Measurements from ENCODE around the gene GDPGP1. TPM values are rescaled to one million over a fixed set of nuclear protein-coding genes. Genes with fewer than 3 reads are reported as not detected.
"Not testable (repeated sequence)": the region's sequence is repeated elsewhere in the genome, so short reads cannot be mapped to it uniquely, and the experiment has no call there.

Gene GDPGP1
- total and polyA plus RNA-seq, 2 donors: 3.6 to 6.6 TPM

GRCh38 chr15:90268415-90268814 lies 34.4 kb downstream of the GDPGP1 start:
- Histone ChIP-seq H3K36me3 (ENCODE audit: insufficient read depth) (peaks cover 9% of the 10 kb centered on the region), H3K4me1 (ENCODE audit: insufficient read depth) (peaks cover 1% of the 10 kb centered on the region), H3K27ac (ENCODE audit: low read depth) (no peak overlapping the region), H3K4me3 (ENCODE audit: low read depth, low read length) (no peak overlapping the region)
- 35% methylated on average over 1 of the region's 1 CpG for whole genome bisulfite sequencing
- DNase-seq (ENCODE audit: extremely low spot score): no peak

- H3K36me3 ChIP-seq (ENCODE audit: insufficient read depth): peaks cover 9% of the 10 kb centered on the region
- H3K4me3 ChIP-seq (ENCODE audit: low read depth, low read length): no peak overlapping the region
- no peak for DNase-seq (ENCODE audit: extremely low spot score)
- WGBS: 88% methylated on average over 10 of the region's 10 CpGs
- peaks cover 1% of the 10 kb centered on the region for H3K4me1 ChIP-seq (ENCODE audit: insufficient read depth)
- H3K27ac ChIP-seq (ENCODE audit: low read depth): no peak overlapping the region
Measured at GRCh38 chr15:90270502-90271150, 36.6 kb downstream of the GDPGP1 start.

- peaks cover 9% of the 10 kb centered on the region for H3K36me3 ChIP-seq (ENCODE audit: insufficient read depth)
Measured at GRCh38 chr15:90271459-90272166, 37.6 kb downstream of the GDPGP1 start.

GRCh38 chr15:90278467-90278866 lies 44.5 kb downstream of the GDPGP1 start:
- H3K27ac ChIP-seq (ENCODE audit: low read depth); H3K36me3 ChIP-seq (ENCODE audit: insufficient read depth): not testable (repeated sequence)
- 97% methylated on average over 12 of the region's 12 CpGs for WGBS

More at GRCh38 chr15:90271459-90272166, 37.6 kb downstream of the GDPGP1 start:
- H3K27ac ChIP-seq (ENCODE audit: low read depth): no peak overlapping the region
- no peak overlapping the region for H3K4me3 ChIP-seq (ENCODE audit: low read depth, low read length)
- no peak for DNase-seq (ENCODE audit: extremely low spot score)
- H3K4me1 ChIP-seq (ENCODE audit: insufficient read depth): peaks cover 1% of the 10 kb centered on the region
- 74% methylated on average over 7 of the region's 7 CpGs for WGBS

GRCh38 chr15:90280743-90281142 lies 46.7 kb downstream of the GDPGP1 start:
- not testable (repeated sequence) for H3K4me1 ChIP-seq (ENCODE audit: insufficient read depth); DNase-seq (ENCODE audit: extremely low spot score); H3K27ac ChIP-seq (ENCODE audit: low read depth); H3K36me3 ChIP-seq (ENCODE audit: insufficient read depth); H3K4me3 ChIP-seq (ENCODE audit: low read depth, low read length)
- WGBS: 91% methylated on average over 5 of the region's 5 CpGs

More at GRCh38 chr15:90278467-90278866, 44.5 kb downstream of the GDPGP1 start:
- H3K4me1 ChIP-seq (ENCODE audit: insufficient read depth); H3K4me3 ChIP-seq (ENCODE audit: low read depth, low read length); DNase-seq (ENCODE audit: extremely low spot score): not testable (repeated sequence)

GRCh38 chr15:90281637-90282036 lies 47.6 kb downstream of the GDPGP1 start:
- 78% methylated on average over 6 of the region's 6 CpGs for WGBS
- not testable (repeated sequence) for H3K4me1 ChIP-seq (ENCODE audit: insufficient read depth); H3K36me3 ChIP-seq (ENCODE audit: insufficient read depth); H3K27ac ChIP-seq (ENCODE audit: low read depth); DNase-seq (ENCODE audit: extremely low spot score); H3K4me3 ChIP-seq (ENCODE audit: low read depth, low read length)

GRCh38 chr15:90286678-90287077 lies 52.7 kb downstream of the GDPGP1 start:
- no peak overlapping the region for H3K4me3 ChIP-seq (ENCODE audit: low read depth, low read length)
- DNase-seq (ENCODE audit: extremely low spot score): no peak
- no peaks in the 10 kb centered on the region for H3K36me3 ChIP-seq (ENCODE audit: insufficient read depth)
- H3K4me1 ChIP-seq (ENCODE audit: insufficient read depth): no peaks in the 10 kb centered on the region
- no peak overlapping the region for H3K27ac ChIP-seq (ENCODE audit: low read depth)

GRCh38 chr15:90287101-90287500 lies 53.1 kb downstream of the GDPGP1 start:
- no peak overlapping the region for H3K4me3 ChIP-seq (ENCODE audit: low read depth, low read length)
- WGBS: 39% methylated on average over 5 of the region's 5 CpGs
- H3K27ac ChIP-seq (ENCODE audit: low read depth): no peak overlapping the region
- no peak for DNase-seq (ENCODE audit: extremely low spot score)
- no peaks in the 10 kb centered on the region for H3K4me1 ChIP-seq (ENCODE audit: insufficient read depth)
- H3K36me3 ChIP-seq (ENCODE audit: insufficient read depth): no peaks in the 10 kb centered on the region

- DNase-seq (ENCODE audit: extremely low spot score): no peak
Measured at GRCh38 chr15:90287946-90288345, 53.9 kb downstream of the GDPGP1 start.

GRCh38 chr15:90291679-90292356 lies 57.8 kb downstream of the GDPGP1 start:
- no peak overlapping the region for H3K27ac ChIP-seq (ENCODE audit: low read depth)
- no peak for DNase-seq (ENCODE audit: extremely low spot score)
- no peak overlapping the region for H3K4me3 ChIP-seq (ENCODE audit: low read depth, low read length)
- 86% methylated on average over 16 of the region's 16 CpGs for WGBS
- no peaks in the 10 kb centered on the region for H3K4me1 ChIP-seq (ENCODE audit: insufficient read depth)
- H3K36me3 ChIP-seq (ENCODE audit: insufficient read depth): no peaks in the 10 kb centered on the region

More at GRCh38 chr15:90287946-90288345, 53.9 kb downstream of the GDPGP1 start:
- WGBS: 91% methylated on average over 6 of the region's 6 CpGs
- Histone ChIP-seq H3K4me3 (ENCODE audit: low read depth, low read length) (no peak overlapping the region), H3K4me1 (ENCODE audit: insufficient read depth) (no peaks in the 10 kb centered on the region), H3K36me3 (ENCODE audit: insufficient read depth) (no peaks in the 10 kb centered on the region), H3K27ac (ENCODE audit: low read depth) (no peak overlapping the region)

GRCh38 chr15:90293040-90293810 lies 59.2 kb downstream of the GDPGP1 start:
- not testable (repeated sequence) for H3K36me3 ChIP-seq (ENCODE audit: insufficient read depth); H3K27ac ChIP-seq (ENCODE audit: low read depth); H3K4me1 ChIP-seq (ENCODE audit: insufficient read depth); H3K4me3 ChIP-seq (ENCODE audit: low read depth, low read length); DNase-seq (ENCODE audit: extremely low spot score)
- 60% methylated on average over 13 of the region's 13 CpGs for WGBS

GRCh38 chr15:90294159-90294558 lies 60.1 kb downstream of the GDPGP1 start:
- Histone ChIP-seq H3K4me3 (ENCODE audit: low read depth, low read length) (no peak overlapping the region), H3K4me1 (ENCODE audit: insufficient read depth) (no peaks in the 10 kb centered on the region), H3K36me3 (ENCODE audit: insufficient read depth) (no peaks in the 10 kb centered on the region), H3K27ac (ENCODE audit: low read depth) (no peak overlapping the region)
- no peak for DNase-seq (ENCODE audit: extremely low spot score)
- 76% methylated on average over 6 of the region's 6 CpGs for WGBS

GRCh38 chr15:90294601-90295269 lies 60.7 kb downstream of the GDPGP1 start:
- 54% methylated on average over 16 of the region's 16 CpGs for WGBS
- no peak for DNase-seq (ENCODE audit: extremely low spot score)
- H3K36me3 ChIP-seq (ENCODE audit: insufficient read depth): no peaks in the 10 kb centered on the region
- no peak overlapping the region for H3K4me3 ChIP-seq (ENCODE audit: low read depth, low read length)
- H3K27ac ChIP-seq (ENCODE audit: low read depth): no peak overlapping the region
- H3K4me1 ChIP-seq (ENCODE audit: insufficient read depth): no peaks in the 10 kb centered on the region

Data from urinary bladder (tissue), 4 donors.